HG02938 (cell line): ENCODE data around the gene AGAP1.

ENCODE experiments used
- ATAC-seq: cut with Tn5 transposase; IDR thresholded peaks from one replicate; pipeline ENCODE4 v1.9.1; 2021; ENCODE audit warnings: mild to moderate bottlenecking, moderate library complexity; ENCODE audit not compliant: unreplicated experiment

AGAP1 gene

GRCh38 chr2:235507928-235508327 lies 14.1 kb downstream of the AGAP1 start:
- ATAC-seq: no peak

DNA sequence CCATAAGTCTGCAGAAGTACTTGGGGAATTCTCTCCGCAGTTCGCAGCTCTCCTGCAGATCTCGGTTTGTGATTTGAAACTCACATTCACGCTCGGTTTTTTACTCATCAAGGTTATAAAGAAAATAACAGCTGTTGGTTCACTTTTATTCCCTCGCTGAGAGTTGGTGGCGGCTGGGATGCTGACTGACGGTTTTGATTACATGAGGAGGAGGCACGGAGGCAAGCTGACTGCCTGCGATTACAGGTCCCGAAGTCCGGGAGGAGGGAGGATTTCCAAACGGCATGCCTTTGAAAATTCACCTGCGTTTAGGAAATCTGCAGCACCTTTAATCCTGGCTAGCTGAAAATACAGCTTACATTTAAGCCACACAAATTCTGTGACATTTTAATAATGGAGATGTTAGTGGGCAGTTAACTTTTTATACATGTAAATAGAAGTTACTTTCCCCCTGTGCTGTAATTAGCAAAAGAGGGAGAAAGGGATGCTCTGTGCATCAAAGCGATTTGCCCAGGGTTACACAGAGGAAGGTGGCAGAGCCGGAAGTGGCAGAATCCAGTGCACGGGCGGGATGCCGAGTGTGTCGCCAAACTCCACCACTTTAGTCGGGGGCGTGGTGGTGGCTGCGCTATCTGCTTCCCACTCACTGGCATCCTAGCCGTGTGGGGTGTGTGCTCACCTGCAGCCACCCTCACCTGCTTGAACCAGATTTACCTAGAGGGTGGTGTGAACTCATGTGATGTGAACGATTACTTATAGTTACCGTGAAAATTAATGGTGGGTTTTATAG lies 14.7 kb downstream of the AGAP1 start:
- ATAC-seq: no peak

DNA sequence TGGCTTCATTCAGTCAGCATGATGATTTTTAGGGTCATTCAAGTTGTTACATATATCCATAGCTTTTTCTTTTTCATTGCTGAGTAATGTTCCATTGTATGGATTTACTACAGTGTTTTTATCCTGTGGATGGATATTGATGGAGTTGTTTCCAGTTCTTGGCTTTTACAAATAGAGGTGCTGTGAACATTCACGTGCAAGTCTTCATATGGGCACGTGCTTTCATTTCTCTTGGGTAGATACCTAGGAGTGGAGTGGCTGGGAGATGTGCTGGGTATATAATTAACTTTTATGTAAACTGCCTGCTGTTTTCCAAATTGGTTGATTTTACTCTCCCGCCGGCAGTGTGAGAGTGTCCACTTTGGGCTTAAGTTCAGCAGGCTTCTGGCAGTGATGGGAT lies 16.5 kb downstream of the AGAP1 start:
- ATAC-seq: no peak

DNA sequence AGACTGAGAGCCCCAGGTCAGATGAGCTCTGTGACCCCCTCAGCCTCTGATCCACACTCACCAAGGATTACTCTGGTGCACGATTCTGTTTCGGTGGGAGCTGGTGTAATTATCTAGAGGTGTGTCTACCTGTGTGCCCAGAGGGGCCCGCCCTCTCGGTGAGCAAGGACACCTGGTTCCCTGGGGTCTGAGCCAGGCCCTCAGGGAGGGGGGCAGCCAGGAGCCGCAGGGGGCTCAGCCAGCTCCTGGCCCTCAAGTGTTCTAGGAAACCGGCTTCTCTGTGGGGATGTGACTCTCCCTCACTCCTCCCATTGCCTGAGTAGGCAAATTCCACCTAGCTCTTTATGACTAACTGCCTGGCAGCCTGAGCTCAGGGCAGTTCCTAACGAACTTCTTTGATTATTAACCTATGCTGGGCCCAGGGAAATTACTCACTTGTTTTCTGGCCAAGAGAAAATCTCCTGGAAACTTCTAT lies 17.4 kb downstream of the AGAP1 start:
- no peak for ATAC-seq

DNA sequence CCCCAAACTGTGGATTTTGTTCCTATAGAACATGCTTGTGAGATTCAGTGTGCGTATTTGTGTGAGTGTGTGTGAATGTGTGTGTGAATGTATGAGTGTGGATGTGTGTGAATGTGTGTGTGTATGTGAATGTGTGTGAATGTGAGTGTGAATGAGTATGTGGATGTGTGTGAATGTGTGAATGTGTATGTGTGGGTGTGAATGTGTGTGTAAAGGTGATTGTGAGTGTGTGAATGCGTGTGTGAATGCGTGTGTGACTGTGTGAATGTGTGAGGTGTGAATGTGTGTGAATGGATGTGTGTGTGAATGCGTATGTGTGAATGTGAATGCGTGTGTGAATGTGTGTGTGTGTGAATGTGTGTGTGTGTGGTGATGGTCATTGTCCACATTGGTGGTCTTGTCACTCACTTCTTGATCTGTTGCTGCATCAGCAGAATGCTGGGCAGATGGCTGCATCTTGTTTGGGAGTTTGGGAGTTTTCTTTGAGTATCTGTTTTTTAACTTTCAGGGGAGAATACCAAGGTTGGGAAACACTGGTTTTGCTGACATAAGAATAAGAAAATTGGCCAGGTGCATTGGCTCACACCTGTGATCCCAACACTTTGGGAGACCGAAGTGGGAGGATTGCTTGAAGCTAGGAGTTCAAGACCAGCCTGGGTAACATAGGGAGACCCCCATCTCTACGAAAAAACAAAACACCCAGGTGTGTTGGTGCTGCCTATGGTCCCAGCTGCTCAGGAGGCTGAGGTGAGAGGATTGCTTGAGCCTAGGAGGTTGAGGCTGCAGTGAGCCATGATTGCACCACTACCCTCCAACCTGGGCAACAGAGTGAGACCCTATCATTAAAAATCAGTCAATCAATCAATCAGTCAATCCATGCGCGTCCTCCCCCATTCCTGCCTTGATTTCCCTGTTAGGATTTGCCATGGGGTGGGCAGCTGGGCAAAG lies 18.2 kb downstream of the AGAP1 start:
- no peak for ATAC-seq

DNA sequence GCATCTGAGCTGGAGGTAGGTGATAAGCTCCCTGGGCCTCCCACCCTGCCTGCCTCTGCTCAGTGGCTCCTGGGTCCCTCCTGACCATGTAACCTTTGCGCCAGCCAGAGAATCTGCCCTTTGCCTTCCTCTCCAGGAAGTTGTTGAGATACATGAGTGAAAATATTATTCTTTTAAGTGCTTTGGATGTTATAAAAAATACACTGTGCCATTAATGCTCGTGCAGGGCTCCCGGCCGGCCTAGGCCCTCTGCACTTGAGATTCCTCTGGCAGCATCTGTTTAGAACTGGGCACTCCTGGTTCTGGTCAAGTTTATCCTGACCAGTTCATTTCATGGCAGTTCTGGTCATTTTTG lies 18.8 kb downstream of the AGAP1 start:
- ATAC-seq: no peak

GRCh38 chr2:235513984-235514626 lies 20.3 kb downstream of the AGAP1 start:
- ATAC-seq: no peak

DNA sequence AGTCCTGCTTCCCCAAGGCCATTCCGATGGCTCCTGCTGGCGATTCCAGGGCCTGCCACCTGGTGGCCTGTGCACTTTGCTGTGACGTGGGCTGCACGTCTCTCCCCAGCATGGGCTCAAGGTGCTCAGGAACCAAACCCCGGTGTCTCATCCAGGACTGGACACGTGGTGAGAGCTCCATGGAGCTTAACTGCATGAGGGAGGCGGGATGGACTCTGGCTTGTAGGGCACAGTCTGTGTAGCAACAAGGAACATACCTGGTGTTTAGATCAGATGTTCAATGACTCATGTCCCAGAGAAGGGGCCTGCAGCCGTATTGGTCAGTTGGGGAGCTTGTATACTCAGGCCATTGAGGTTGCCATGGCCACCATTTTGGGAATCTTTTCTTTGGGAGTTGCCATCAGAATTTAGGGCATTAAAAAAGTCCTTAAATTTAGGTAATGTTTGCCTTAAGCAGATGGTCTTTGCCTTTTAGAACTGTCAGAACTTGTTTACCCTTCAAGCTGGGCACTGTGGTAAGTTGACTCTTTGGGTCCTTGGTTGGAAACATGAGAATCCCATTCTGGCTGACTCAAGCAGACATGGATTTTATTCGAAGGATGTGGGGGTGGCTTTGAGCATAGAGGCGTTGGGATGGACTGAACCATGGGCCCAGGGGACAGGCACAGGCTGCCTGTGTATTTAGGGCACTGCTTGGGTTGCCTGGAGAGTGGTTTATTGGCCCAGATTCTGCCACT lies 21.0 kb downstream of the AGAP1 start:
- no peak for ATAC-seq

DNA sequence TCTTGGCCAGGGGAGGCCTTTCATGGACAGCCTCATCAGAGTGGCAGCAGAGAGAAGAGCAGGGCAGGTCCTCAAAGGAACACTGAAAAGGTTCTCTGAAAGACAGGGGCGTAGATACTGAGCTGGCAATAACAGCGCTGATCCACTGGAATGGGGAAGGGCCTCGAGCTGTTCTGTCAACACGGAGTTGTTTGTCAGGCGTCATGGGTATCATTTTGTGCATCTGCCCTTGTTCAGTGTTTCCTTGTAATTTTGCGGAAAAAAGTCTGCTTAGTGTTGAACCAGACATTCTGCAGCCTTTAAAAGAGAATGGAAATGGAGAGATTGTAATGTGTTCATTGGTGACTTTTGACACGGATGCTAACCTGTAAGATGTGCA lies 21.5 kb downstream of the AGAP1 start:
- ATAC-seq: no peak

DNA sequence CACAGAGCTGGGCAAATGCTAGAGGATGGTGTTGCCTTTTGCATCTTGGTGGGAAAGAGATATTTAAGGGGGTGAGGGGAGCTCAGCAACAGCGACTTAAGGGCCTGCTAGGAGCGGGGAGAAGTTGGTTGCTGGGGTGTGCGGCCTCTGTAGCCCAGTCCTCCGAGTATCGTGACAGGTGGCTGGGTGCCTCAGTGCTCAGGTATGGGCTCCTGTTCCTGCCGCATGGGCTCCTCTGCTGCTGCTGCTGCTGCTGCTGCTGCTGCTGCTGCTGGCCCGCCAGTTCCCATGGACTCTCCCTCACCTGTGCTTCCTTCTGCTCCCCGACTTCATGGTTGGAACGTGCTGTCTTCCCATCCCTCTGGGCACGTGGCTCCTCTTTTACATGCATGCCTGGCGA lies 22.0 kb downstream of the AGAP1 start:
- ATAC-seq: no peak

DNA sequence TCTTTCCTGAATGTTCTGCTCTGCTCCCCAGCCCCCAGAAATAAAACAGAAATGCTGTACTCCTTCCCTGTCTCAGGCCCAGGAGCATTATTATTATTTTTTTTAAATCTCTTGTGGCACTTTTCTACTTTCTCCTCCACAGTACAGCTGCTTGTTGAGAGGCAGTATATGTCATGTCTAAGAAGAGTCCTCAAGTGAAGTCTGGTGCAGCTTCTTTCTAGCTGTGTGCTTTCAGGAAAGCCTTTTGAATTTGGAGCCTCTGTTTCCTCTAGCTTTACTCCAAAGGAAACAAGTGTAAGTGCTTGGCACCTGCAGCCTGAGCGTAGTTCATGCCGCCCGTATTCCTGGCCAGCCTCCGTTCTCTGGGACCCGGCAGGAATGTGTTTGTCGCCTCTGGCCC lies 22.4 kb downstream of the AGAP1 start:
- no peak for ATAC-seq

DNA sequence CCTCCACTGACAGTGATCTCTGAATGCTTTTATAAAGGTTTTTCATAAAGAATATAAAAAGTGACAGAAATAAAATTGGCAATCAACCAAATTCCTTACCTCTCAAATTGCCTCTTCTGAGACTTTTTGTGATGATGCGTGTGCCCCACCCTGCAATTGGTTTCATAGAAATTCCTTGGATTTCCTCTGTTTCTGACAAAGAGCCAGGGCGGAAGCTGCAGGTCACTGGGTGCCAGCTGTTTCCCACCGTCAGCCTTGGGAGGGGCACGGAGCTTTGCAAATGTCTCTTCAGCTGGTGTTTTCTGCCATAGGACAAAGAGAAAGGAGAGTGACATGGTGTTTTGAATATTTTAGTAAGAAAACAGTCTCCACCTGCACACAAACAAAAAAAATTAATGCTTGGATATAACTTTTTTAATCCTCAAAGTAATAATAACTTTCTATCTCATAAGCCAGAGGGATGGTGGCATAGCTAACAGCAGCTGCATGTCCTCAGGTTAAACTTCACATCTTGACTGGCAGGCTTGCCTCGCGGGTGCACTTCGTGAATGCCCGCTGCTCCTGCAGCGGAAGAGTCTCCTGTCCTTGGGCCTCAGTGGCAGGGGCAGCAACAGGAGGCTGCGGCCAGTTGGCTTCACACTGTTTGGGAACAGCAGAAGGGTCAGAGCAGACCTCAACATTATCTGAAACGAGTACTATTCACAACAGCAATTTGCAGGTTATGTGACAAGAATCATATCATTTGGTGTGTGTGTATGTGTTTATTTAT lies 24.7 kb downstream of the AGAP1 start:
- no peak for ATAC-seq

GRCh38 chr2:235520787-235521186 lies 26.9 kb downstream of the AGAP1 start:
- ATAC-seq: no peak

- ATAC-seq: no peak
Observed at GRCh38 chr2:235521844-235522243, 28.0 kb downstream of the AGAP1 start.

DNA sequence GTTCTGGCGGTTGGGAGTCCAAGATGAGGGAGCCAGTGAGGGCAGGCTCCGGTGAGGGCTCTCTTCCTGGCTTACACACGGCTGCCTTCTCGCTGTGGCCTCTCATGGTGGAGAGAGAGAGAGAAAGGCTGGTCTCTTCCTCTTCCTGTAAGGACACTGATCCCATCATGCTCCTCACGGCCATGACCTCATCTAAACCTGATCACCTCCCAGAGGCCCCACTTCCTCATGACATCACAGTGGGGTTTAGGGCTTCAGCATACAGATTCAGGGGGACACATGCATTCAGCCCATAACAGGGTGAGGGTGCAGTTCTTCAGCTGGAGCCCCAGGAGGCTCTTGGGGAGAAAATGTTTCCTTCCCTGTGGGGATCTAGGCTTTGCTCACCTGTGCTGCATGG lies 29.2 kb downstream of the AGAP1 start:
- no peak for ATAC-seq

- ATAC-seq: no peak
Observed at GRCh38 chr2:235523486-235524150, 29.8 kb downstream of the AGAP1 start.

GRCh38 chr2:235526166-235526565 lies 32.3 kb downstream of the AGAP1 start:
- ATAC-seq: no peak

DNA sequence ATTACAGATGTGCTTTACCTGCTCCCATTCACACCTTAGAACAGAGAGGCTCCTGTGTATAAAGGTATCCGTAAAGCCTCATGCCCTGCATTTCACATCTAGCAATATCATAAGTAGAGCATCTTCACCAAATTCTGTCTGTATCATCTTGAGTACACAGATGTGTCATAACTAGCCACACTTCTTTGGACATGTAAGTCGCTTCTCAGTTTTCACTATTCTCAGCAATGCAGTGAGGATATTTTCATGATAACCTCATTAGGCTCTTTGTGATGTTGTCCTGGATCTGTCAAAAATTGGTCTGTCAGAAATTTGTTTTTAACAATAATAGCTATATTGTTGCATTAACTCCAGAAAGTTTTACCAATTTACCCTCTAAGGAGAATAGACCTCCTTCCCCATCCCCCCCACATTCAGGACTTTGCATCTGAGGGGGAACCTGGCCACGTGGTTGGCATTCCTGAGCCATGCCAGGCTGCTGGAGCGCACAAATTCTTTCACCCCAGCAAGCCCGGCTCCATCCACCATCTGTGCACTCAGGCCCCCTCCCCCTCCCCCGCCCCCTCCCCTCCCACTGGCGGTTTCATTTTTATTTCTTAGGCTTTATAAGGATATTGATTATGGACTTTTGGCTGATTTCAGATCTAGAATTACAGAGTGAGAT lies 34.1 kb downstream of the AGAP1 start:
- no peak for ATAC-seq

DNA sequence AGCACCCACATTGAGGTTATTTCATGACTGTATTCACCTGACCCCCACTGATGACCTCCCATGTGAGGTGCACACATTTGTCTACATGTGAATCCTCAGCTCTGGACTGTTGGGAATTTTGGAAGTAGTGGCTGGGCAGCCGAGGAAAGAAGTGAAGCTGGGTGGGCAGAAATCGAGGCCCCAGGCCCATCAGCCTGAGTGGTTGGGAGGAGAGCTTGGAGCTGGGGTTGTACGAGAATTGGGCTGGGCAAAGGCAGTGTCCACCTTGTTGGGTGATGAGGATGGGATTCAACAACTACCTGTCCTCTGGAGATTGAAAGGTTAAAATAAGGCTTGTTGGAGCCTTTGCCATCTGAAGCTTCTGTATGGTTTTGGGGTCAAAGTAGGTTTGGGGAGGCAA lies 35.8 kb downstream of the AGAP1 start:
- no peak for ATAC-seq
